Erythroblast (primary cell): ENCODE measurements around the gene NCBP2L.

Source experiments
- DNase-seq, 2 experiments: peaks; one replicate each; lab custom pipeline; 2025; lab: John Stamatoyannopoulos, UW
- GATA1 ChIP-seq: IDR thresholded peaks from 2 replicates; pipeline ENCODE4 v1.6.1; 2011; ENCODE audit warnings: low read depth, mild to moderate bottlenecking, control low read depth, low read length, moderate library complexity
- POLR2A ChIP-seq: IDR thresholded peaks from 2 replicates; pipeline ENCODE4 v1.6.1; 2011; ENCODE audit warnings: mild to moderate bottlenecking, low read length

Gene NCBP2L

DNA sequence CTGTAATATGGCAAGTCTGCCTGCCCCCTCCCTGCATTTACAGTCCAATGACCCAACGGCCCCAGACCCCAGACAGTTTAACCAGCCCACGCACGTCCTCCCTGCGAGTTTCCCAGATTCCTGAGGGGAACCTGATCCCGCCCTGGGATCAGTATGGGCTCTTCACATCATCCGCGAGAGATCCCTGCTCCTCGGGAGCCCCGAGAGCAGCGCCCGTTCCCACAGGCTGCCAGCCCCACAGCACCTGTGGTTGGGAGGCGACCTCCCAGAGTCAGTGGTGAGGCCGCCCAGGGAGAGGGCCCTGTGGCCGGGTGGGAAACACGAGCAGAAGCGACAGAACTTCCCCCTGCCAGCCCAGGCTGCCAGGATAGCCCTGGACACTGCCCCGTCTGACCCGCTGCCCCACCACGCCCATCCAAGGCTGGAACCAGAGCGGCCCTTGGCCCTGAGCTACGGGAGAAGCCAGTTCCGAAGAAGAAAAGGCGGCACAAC is 34.8 kb upstream of the NCBP2L start:
- no peak for DNase-seq
- TF ChIP-seq POLR2A (peak; percentile 8), GATA1 (no peak)

DNA sequence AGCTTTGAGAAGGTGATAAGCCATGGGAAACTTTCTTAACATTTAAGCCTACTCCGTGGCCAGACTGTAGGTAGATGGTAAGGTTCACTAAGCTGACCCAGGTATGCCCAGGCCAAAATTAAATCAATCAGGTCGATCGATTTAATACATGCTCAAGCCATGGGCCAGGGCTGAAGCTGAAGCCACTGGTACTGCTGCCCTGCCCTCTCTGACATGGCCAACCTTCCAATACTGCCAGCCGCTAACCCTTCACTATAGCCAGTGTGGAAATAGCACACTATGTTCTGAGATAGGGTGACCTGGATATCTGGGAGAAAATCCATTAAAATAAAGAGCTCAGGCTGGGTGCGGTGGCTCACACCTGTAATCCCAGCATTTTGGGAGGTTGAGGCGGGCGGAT is 33.5 kb upstream of the NCBP2L start:
- TF ChIP-seq POLR2A (no peak), GATA1 (no peak)
- no peak for DNase-seq

DNA sequence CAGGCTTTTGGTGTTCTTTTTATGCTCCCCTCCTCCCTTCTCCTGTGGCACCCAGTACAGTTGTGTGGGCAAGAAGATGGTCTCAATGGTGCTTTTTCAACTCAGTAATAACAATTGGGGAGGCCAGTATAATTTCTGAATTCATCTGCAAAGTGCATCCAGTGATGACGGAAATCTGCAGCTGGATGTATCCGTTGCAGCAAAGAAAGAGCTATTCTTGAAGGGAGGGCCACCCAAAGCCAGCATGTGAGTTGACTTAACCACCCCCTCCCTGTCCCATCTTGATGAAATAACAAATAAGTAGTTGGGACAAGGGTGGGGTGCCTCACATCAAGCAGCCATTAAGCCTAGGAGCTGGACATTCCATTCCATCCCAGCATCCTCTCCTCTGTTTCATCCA is 32.7 kb upstream of the NCBP2L start:
- TF ChIP-seq GATA1 (no peak), POLR2A (no peak)
- no peak for DNase-seq

DNA sequence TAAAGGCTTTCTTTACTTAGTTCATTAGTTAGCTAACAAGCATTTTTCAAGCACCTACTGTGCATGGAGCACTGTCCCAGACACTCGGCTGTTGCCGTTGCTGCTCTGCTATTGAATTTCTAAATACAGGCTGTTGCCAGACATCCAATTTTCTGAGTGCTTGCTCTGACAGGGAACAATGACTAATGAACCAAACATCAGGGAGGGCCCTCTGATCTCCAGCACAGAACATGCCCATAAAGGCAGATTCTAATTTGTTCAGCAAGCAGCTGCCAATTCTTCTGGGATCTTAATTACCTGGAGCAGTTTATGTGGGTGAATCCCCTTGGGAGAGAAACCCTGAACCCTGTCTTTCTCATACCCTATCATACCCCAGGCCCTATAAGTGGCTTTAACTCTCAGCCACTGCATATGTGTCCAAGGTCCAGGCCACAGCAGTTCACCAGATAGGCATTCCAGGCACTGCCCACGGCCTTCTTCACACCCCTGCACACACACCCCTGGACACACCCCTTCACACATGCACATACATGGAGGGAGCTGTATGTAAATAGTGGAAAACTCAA is 29.9 kb upstream of the NCBP2L start:
- peak in 1 of 2 experiments; percentile 3 for DNase-seq
- TF ChIP-seq GATA1, result no peak
- no peak for TF ChIP-seq POLR2A

DNA sequence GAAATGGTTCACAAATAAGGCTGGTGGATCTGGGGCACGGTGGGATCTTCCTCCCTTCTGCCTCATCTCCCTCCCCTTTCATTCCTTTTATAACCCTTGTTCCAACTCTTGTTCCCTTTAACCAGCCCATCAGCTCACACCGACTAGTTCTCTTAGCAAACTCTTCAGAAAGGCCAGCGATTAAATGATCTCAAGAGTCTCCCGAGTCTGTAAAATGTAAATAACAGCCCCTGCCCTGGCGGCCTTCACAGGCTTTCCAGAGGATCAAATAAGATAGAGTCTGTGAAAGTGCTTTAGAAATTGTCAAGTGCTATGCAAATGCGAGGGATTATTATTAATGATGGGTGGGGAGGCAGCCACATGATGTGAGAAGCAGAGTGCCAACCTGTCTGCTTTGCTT is 29.0 kb upstream of the NCBP2L start:
- TF ChIP-seq GATA1 (no peak), POLR2A (no peak)
- no peak for DNase-seq

DNA sequence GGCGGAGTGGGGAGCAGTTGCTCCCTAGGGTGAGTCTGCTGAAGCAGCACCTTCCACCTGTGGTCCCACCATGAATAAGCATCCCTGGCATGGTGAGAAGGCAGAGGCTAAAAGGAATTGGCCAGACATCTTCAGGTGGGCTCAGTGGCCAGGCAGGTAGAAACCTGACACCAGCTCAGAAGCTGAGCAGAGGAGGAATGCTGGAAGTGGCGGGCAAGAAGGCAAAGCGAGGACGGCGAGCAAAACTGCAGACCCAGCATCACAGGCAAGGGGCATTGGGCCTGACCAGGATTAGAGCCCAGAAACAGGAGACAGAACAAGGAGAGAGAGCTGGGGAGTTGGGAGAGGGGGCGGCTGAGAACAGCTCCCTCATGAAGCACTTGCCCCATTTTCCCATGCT is 27.3 kb upstream of the NCBP2L start:
- TF ChIP-seq POLR2A (no peak), GATA1 (no peak)
- DNase-seq, result no peak

DNA sequence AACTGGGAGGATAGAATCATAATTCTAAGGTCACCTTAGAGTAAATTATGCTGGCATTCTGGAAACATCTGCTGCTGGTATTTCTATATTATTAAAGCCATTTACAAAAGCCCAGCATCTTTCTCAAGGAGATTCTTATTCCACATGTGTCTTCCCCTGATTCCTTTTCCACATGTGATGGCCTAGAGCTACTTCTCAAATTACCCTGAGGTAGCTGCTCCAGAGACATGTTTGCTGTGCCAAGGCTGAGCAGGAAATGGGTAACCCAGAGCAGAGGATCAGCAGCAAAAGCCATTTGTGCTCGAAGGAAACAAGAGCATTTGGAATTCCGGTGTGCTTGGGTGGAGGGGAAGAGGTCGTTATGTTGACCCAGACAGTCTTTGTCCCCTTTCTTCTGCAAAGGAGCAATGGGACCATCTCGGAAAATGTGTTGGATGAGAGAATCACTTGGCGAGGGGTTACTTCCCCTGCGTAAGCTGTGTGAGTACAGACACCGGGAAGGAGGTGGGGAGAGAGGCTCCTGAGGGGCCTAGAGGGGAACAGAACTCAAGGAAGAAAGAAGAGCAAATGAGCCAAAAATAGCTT is 26.6 kb upstream of the NCBP2L start:
- no peak for DNase-seq

DNA sequence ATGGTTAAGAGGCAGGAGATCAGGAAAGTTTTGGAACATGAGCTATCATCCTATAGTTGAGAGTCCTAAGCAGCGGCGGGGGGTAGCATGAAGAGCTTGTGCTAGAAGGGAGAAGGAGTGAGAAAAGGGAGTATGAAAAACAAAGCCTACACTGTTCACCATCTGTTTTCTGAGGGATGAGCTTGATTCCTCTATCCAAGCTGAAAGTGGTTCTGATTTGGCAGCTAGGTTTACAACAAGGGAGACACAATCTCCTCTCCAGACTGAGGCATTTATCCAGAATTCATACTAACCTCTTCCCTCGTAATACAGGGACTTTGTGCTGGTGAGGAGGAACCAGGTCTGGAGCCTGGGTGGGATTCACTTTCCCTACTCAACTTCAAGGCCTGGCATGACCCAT is 25.5 kb upstream of the NCBP2L start:
- DNase-seq, result no peak

More for the DNA sequence above, 26.6 kb upstream of the NCBP2L start:
- no peak for TF ChIP-seq POLR2A
- TF ChIP-seq GATA1, result no peak

DNA sequence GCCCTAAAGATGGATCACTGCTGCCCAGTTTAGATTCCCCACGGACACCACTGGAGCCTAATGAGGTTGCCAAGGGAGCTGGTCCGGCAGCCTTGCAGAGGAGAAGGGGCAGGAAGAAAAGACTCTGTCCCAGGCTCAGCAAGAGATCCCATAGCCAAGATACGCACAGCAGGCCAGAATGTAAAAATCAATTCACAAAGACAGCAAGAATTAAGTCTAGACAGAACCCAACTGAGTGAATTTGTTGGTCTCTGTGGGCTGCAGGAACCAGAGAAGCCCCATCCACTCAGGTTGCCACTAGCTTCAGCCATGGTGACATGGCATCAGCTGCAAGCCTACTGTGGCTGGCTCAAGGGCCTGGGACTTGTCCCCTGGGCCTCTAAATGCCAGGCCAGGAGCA is 24.8 kb upstream of the NCBP2L start:
- DNase-seq, result no peak
- TF ChIP-seq GATA1, result no peak

More for the DNA sequence above, 25.5 kb upstream of the NCBP2L start:
- TF ChIP-seq GATA1 (no peak), POLR2A (no peak)

DNA sequence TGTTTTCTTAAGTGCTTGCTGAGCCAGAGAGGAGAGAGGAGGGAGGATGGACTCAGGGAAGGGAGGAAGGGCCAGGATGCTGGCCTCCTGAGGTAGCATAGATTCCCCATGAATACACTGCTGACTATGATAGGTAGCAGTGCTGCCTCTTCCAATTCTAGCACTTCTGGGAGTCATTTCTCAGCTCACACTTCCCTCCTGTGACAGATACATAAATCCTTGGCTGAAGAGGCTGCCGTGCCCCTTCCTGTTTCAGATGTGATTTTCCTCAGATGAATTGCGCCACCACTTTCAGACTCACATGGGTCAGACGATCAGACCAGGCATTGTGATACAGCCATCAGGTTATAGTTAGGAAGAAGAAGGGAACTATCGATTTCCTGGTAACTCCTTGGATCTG is 24.3 kb upstream of the NCBP2L start:
- DNase-seq, result no peak
- TF ChIP-seq GATA1, result no peak
- TF ChIP-seq POLR2A, result no peak

DNA sequence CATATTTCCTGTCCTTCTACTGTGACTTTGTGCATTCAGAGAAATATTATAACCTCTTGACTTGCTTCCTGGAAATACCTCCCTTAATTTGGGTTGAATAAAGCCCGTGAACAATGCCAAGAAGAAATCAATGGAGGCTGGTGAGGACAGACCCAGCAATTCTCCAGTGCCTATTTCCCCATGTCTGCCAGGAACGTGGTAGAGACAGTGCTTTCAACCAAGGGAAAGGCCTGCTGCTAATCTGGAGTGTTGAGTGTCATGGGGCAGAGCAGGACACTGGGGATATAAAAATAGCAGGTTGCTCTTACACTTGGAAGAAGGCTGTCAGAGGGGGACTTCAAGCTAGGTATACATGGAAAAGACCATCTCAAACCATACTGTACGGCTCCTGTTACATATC is 21.8 kb upstream of the NCBP2L start:
- DNase-seq, result no peak
- TF ChIP-seq GATA1 (no peak), POLR2A (no peak)

DNA sequence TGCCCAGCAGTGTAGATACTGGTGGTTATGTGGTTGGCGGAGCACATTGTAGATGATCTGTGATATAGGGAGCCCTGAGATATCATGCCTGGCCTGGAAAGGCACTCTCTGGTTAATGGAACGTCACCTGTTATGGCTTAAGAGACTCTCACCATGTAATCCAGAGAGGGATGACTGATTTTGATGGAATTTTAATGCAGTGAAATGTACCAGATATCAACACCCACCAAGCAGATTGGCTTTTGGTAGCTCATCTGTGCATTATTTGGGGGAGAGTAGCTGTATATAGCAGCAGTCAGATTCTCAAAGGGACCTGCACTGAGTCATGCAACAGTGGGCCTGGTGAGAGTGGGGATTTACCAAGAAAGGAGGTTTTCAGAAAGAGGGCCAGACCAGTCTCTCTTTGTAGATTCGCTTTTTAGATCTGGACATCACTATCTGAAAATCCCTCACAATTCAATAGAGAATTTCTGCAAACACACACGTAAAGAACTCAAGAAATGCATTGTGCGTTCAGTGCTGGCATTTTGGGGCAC is 19.2 kb upstream of the NCBP2L start:
- TF ChIP-seq GATA1, result no peak
- no peak for TF ChIP-seq POLR2A
- no peak for DNase-seq

DNA sequence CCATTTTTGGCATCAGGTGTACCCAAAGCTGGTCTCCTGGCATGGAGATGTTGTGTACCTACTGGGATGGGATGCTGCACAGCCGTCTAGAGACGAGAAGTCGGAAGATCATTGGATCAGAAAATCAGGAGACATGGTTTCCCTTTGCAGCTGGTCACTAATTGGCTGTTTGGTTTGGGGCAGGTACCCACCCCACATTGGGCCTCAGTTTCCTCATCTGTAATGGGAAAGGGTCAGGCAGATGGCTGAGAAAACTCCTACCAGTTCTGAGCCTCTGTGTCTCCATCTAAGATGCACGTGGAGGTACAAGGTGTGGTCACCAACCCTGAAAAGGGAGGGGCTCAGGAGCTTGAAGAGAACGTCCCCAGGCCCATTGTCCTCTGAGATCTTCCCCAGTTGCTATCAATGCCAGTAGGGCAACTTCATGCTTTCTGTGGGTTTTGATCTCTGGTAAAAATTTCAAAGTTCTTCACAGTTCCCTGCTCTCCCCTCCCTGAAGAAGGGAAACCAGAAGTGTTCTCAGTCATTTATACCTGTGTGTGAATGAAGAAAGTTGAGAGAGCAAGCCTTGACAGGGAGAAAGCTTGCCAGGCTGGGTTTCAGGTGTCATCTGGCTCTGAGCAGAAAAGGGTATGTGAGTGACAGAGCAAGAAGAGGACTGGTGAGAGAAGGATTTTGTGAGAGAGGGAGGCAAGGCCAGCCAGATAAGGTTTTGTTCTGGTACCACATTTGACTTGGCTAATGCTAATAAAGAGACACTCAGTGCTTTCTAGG is 17.0 kb upstream of the NCBP2L start:
- TF ChIP-seq GATA1 (no peak), POLR2A (no peak)
- DNase-seq, result no peak

DNA sequence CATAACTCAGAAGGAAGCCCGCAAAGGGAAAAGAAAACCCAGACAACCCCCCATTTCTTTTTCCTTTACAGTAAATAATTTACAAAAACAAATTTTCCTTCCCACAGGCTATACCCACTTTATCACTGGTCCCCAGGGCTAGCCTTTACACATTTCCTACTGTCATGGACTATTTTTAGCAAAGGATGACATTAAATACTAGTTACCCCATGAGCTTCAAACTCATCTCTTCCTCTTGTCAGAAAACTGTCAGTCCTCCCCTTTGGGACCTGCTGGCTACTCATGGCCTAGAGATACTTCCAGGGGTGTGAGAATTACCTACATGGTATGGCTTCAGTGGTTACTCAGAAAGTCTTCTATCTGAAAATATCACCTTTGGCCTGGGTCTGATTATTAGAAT is 13.9 kb upstream of the NCBP2L start:
- DNase-seq, result no peak
- TF ChIP-seq POLR2A, result no peak
- TF ChIP-seq GATA1, result no peak
